Osteocyte (in vitro differentiated cells): ENCODE results near the gene KCNH8. TPM values are rescaled to one million over a fixed set of nuclear protein-coding genes. Genes with fewer than 3 reads are reported as not detected.

Experiments used
- DNase-seq: peaks from one replicate; pipeline ENCODE4 v3.0.0; 2021; ENCODE audit warnings: mixed read lengths; ENCODE audit not compliant: unreplicated experiment; ENCODE audit errors: extremely low spot score
- H3K27ac Mint-ChIP-seq: one replicate; pipeline ENCODE4 v1.8.0; 2021; ENCODE audit warnings: mild to moderate bottlenecking, mixed read lengths; ENCODE audit not compliant: unreplicated experiment
- H3K27me3 Mint-ChIP-seq: one replicate; pipeline ENCODE4 v1.8.0; 2021; ENCODE audit warnings: mixed read lengths; ENCODE audit not compliant: unreplicated experiment
- H3K36me3 Mint-ChIP-seq: one replicate; pipeline ENCODE4 v1.8.0; 2021; ENCODE audit warnings: mixed read lengths; ENCODE audit not compliant: unreplicated experiment
- H3K4me1 Mint-ChIP-seq: one replicate; pipeline ENCODE4 v1.8.0; 2021; ENCODE audit warnings: mixed read lengths; ENCODE audit not compliant: unreplicated experiment
- H3K4me3 Mint-ChIP-seq: one replicate; pipeline ENCODE4 v1.8.0; 2021; ENCODE audit warnings: mild to moderate bottlenecking, moderate library complexity, mixed read lengths; ENCODE audit not compliant: unreplicated experiment
- H3K9me3 Mint-ChIP-seq: one replicate; pipeline ENCODE4 v1.8.0; 2021; ENCODE audit warnings: mixed read lengths; ENCODE audit not compliant: unreplicated experiment
- CTCF ChIP-seq: fragments of 200-600 bp; sonication (generic); IDR thresholded peaks from 2 replicates; pipeline ENCODE4 v1.5.0; 2021; ENCODE audit warnings: antibody characterized with exemption, mild to moderate bottlenecking, moderate library complexity
- total RNA-seq: library from RNA; stranded (reverse); gene quantifications from 2 replicates; pipeline ENCODE4 v1.2.1, GENCODE V29; 2021

KCNH8 gene
- total RNA-seq, 1 donor from 2014 or later: not detected

- no peak for DNase-seq
- H3K4me1 Mint-ChIP-seq: no peaks in the 10 kb centered on the region
Observed at GRCh38 chr3:19425825-19426224, 277.5 kb downstream of the KCNH8 start.

DNA sequence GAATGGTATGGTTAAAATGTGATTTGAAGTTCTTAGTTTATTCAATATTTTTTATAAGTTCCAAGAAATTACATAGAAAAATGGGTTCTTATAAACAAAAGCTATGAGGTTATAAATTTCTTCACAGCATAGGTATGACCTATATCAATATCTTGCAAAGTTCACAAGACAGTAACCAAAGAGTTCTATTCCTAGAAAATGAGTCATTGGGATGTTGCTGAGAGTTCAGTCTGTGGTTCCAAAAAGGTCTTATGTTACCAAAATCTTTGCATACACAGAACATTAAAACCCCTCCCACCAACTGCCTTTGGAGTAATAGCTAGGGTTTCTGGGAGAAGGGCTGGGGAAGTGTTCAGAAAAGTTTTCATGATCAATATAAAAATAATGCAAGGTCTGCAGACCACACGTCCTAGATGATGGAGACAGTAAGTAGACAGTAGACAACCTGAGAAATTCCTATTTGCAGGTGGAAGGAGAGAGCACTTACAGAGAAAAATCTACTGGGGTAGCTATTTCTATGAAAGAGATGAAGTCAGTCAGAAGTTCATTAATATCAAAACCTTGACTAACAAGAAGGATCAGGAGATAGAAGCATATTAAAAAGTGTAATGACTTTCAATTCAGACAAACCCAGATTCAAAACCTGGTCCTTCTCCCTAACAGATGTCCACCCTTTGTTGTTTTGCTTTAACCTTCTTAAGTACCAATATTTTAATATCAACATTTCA is 279.3 kb downstream of the KCNH8 start:
- Mint-ChIP-seq H3K27me3 (no peaks in the 10 kb centered on the region), H3K9me3 (peaks cover 18% of the 10 kb centered on the region), H3K27ac (no peak overlapping the region), H3K4me1 (no peaks in the 10 kb centered on the region), H3K36me3 (no peaks in the 10 kb centered on the region), H3K4me3 (no peak overlapping the region)
- TF ChIP-seq CTCF: no peak
- DNase-seq: no peak

More at GRCh38 chr3:19425825-19426224, 277.5 kb downstream of the KCNH8 start:
- peaks cover 9% of the 10 kb centered on the region for H3K9me3 Mint-ChIP-seq
- H3K27ac Mint-ChIP-seq: no peak overlapping the region
- H3K27me3 Mint-ChIP-seq: no peaks in the 10 kb centered on the region
- no peak for TF ChIP-seq CTCF
- no peak overlapping the region for H3K4me3 Mint-ChIP-seq
- H3K36me3 Mint-ChIP-seq: no peaks in the 10 kb centered on the region

- no peak overlapping the region for H3K4me3 Mint-ChIP-seq
- no peaks in the 10 kb centered on the region for H3K27me3 Mint-ChIP-seq
- no peaks in the 10 kb centered on the region for H3K4me1 Mint-ChIP-seq
- no peaks in the 10 kb centered on the region for H3K36me3 Mint-ChIP-seq
- peaks cover 18% of the 10 kb centered on the region for H3K9me3 Mint-ChIP-seq
- H3K27ac Mint-ChIP-seq: no peak overlapping the region
- DNase-seq: no peak
- no peak for TF ChIP-seq CTCF
Observed at GRCh38 chr3:19428729-19429128, 280.4 kb downstream of the KCNH8 start.

- Mint-ChIP-seq H3K36me3 (no peaks in the 10 kb centered on the region), H3K27me3 (no peaks in the 10 kb centered on the region), H3K4me3 (no peak overlapping the region), H3K9me3 (peaks cover 16% of the 10 kb centered on the region), H3K27ac (no peak overlapping the region), H3K4me1 (no peaks in the 10 kb centered on the region)
- DNase-seq: no peak
- TF ChIP-seq CTCF: no peak
Observed at GRCh38 chr3:19432669-19433068, 284.4 kb downstream of the KCNH8 start.

DNA sequence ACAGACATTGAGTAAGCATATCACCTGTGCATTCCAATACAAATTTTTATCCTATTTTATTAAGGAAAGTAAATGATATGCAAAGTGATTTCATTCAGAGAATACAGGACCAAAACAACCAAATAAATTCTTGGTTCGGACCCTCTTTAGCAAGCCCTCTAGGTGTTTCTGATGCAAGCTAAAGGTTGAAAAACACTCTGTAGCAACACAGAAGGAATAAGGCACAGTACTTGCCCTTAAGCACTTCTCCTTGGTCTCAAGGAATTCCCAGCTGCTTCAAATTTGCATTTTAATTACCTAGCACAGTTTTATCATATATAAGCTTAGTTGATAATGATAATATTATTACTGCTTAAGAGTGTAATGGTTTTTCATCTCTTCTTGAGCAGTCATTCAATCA is 288.4 kb downstream of the KCNH8 start:
- Mint-ChIP-seq H3K27me3 (no peaks in the 10 kb centered on the region), H3K36me3 (no peaks in the 10 kb centered on the region), H3K4me3 (no peak overlapping the region), H3K9me3 (peaks cover 5% of the 10 kb centered on the region), H3K27ac (no peak overlapping the region), H3K4me1 (no peaks in the 10 kb centered on the region)
- no peak for TF ChIP-seq CTCF
- DNase-seq: no peak
